Liver (tissue), 3 donors: ENCODE data around the gene STX12.

Experiments
- ATF3 ChIP-seq: IDR thresholded peaks from 2 replicates; pipeline ENCODE4 v1.6.1; 2016; ENCODE audit warnings: antibody characterized with exemption
- CTCF ChIP-seq: fragments of 150-350 bp; IDR thresholded peaks from 2 replicates; pipeline ENCODE4 v1.5.1; 2017; ENCODE audit warnings: improper control_type of control experiment, low read depth, low read length; ENCODE audit not compliant: missing input control
- EGR1 ChIP-seq, 2 donors: IDR thresholded peaks; 2 replicates each; pipeline ENCODE4 v1.6.1; 2016 to 2018; ENCODE audit warnings: antibody characterized with exemption in 2 of 2, low read depth in 2 of 2
- GABPA ChIP-seq, 2 donors: IDR thresholded peaks in 1 of 2; conservative IDR thresholded peaks in 1 of 2; 2 replicates each; pipeline ENCODE4 v1.6.1; 2016; ENCODE audit warnings: antibody characterized with exemption in 2 of 2, mild to moderate bottlenecking in 1 of 2, moderate library complexity in 1 of 2
- HNF4G ChIP-seq: IDR thresholded peaks from 2 replicates; pipeline ENCODE4 v1.6.1; 2016; ENCODE audit warnings: antibody characterized with exemption
- JUND ChIP-seq, 2 donors: IDR thresholded peaks; 2 replicates each; pipeline ENCODE4 v1.6.1; 2016; ENCODE audit warnings: antibody characterized with exemption in 2 of 2
- MAX ChIP-seq: IDR thresholded peaks from 2 replicates; pipeline ENCODE4 v1.6.1; 2016; ENCODE audit warnings: antibody characterized with exemption
- RAD21 ChIP-seq, 2 donors: IDR thresholded peaks; 2 replicates each; pipeline ENCODE4 v1.6.1; 2016; ENCODE audit warnings: antibody characterized with exemption in 2 of 2, mild to moderate bottlenecking in 2 of 2
- REST ChIP-seq: IDR thresholded peaks from 2 replicates; pipeline ENCODE4 v1.6.1; 2016; ENCODE audit warnings: antibody characterized with exemption, mild to moderate bottlenecking
- RXRA ChIP-seq, 2 donors: IDR thresholded peaks; 2 replicates each; pipeline ENCODE4 v1.6.1; 2017 to 2018; ENCODE audit warnings: antibody characterized with exemption in 2 of 2, mild to moderate bottlenecking in 1 of 2
- SP1 ChIP-seq: IDR thresholded peaks from 2 replicates; pipeline ENCODE4 v1.6.1; 2018; ENCODE audit warnings: antibody characterized with exemption, mild to moderate bottlenecking
- TAF1 ChIP-seq: conservative IDR thresholded peaks from 2 replicates; pipeline ENCODE4 v1.6.1; 2016; ENCODE audit warnings: antibody characterized with exemption, mild to moderate bottlenecking
- YY1 ChIP-seq: IDR thresholded peaks from 2 replicates; pipeline ENCODE4 v1.6.1; 2016; ENCODE audit warnings: antibody characterized with exemption, mild to moderate bottlenecking
- ZBTB33 ChIP-seq: IDR thresholded peaks from 2 replicates; pipeline ENCODE4 v1.6.1; 2016; ENCODE audit warnings: antibody characterized with exemption
- donor health status: healthy.
- donor health status: healthy.

GRCh38 chr1:27782950-27783349, 9.9 kb downstream of the STX12 start:
- TF ChIP-seq CTCF (no peak), REST (no peak), RAD21 (IDR thresholded peaks at IDR 0.05) (no peak), YY1 (no peak), ZBTB33 (no peak), HNF4G (no peak), TAF1 (no peak), GABPA (IDR thresholded peaks at IDR 0.05 in 1 of 2, conservative IDR thresholded peaks at IDR 0.05 in 1 of 2) (no peak), ATF3 (no peak), SP1 (no peak), MAX (no peak), EGR1 (IDR thresholded peaks at IDR 0.05; ENCODE audit: low read depth in 2 of 2) (no peak), JUND (IDR thresholded peaks at IDR 0.05) (no peak), RXRA (IDR thresholded peaks at IDR 0.05) (no peak)
